ENCODE measurements around the gene CAMTA2.
A peak's percentile ranks its signal among the peaks of the same experiment; 100 is the strongest.

The CAMTA2 gene

DNA sequence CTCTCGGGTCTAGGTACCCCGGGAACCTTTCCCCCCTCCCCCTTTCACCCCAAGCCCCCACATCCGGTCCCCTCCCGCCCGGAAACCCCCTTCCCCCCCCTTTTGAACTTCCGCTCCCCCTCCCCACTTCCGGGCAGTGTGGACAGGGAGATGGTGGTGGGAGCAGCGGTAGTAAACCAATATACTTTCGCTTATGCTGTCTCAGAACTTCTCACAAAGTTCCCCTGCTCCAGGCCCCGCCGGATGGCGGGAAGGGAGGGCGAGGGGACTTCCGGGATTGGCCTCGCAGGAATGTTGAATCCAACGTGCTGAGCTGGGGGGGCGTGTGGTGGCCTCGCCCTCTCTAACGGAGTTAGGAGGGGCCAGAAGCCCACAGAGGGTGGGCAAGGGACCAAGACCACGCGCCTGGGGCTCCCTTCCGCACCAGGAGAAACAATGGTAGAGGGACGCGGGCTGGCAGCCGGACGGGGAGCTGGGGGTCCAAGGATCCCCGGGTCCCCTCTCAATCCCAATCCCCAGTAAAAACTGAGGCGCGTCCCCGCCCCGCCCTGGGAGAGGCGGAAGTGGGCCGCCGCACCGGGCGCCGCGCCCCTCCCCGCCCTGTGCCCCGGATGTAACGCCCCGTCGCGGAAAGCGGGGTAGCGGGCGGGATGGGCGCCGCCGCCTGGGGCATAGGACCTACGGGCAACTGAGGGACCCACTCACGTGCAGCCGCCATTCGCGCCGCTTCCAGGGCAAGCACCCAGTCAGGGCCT is 39.9 kb downstream of the CAMTA2 start:
- Histone ChIP-seq H3K27ac (ENCODE audit: insufficient read depth, low read length, poor library complexity, severe bottlenecking) (peak overlapping the region; percentile 94), H3K4me3 (ENCODE audit: insufficient read depth, low read depth, low read length, poor library complexity, severe bottlenecking) (peak overlapping the region; percentile 99), H3K9me3 (ENCODE audit: control insufficient read depth, low read length) (no peaks in the 10 kb centered on the region), H3K36me3 (ENCODE audit: control insufficient read depth, insufficient read depth, low read length) (peaks cover 28% of the 10 kb centered on the region), H3K4me1 (ENCODE audit: control insufficient read depth, insufficient read depth, low read length, poor library complexity, severe bottlenecking) (peaks cover 62% of the 10 kb centered on the region), H3K27me3 (replicated peaks; ENCODE audit: control insufficient read depth, insufficient read depth, low read length, poor library complexity, severe bottlenecking) (no peaks in the 10 kb centered on the region)
- peak; percentile 42 to 50 (median 45) for DNase-seq

DNA sequence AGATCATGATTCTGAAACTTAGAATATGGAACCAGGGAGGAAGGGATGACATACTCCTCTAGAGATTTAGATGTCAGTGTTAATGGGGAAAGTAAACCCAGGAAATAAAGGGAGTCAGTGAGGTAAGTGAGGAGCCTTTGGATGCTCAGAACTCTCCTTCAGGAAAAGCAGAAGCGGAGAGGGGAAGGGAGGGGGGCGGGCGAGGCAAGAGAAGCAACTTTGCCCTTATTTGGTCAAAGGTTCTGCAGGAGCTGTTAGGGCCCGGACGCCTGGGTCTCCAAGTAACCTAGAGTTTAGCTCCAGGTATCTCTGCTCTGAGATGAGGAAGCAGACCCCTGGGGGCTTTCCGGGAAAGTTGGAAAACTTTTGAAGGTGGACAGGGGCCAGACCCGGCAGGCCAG is 40.5 kb downstream of the CAMTA2 start:
- Histone ChIP-seq H3K4me3 (ENCODE audit: insufficient read depth, low read depth, low read length, poor library complexity, severe bottlenecking) (peak overlapping the region; percentile 99), H3K9me3 (ENCODE audit: control insufficient read depth, low read length) (no peaks in the 10 kb centered on the region), H3K4me1 (ENCODE audit: control insufficient read depth, insufficient read depth, low read length, poor library complexity, severe bottlenecking) (peaks cover 67% of the 10 kb centered on the region), H3K27me3 (replicated peaks; ENCODE audit: control insufficient read depth, insufficient read depth, low read length, poor library complexity, severe bottlenecking) (no peaks in the 10 kb centered on the region), H3K36me3 (ENCODE audit: control insufficient read depth, insufficient read depth, low read length) (peaks cover 33% of the 10 kb centered on the region), H3K27ac (ENCODE audit: insufficient read depth, low read length, poor library complexity, severe bottlenecking) (peak overlapping the region; percentile 94)
- no peak for DNase-seq

DNA sequence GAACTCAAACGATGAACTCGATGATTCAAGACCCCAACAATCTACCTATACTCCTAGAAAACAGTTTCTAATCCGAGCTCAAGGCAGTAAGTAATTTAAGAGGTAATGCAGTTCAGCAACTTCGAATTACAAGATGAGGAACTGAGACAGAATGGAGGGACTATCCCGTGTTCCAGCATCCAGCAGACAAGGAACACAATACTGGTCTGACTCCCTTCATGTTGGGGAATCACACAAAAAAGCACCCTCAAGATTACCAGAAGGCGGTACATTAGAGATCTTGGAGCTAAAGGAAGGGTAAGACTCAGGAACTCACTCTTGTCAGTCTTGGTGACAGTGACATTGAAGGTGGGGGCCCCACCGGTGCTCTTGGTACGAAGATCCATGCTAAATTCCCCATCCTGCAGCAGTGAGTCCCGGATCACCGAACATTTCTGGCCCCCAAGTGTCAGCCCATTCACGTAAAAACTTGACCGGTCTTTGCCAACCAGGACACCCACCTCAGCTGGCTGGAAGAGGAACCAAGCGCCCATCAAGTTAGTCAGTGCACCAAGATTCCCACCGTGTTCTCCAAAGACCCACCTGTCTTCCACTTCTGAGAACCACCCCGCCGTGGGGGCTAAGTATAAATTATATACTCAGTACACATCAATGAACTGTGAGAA is 41.0 kb downstream of the CAMTA2 start:
- Histone ChIP-seq H3K4me1 (ENCODE audit: control insufficient read depth, insufficient read depth, low read length, poor library complexity, severe bottlenecking) (peaks cover 69% of the 10 kb centered on the region), H3K27me3 (replicated peaks; ENCODE audit: control insufficient read depth, insufficient read depth, low read length, poor library complexity, severe bottlenecking) (no peaks in the 10 kb centered on the region), H3K36me3 (ENCODE audit: control insufficient read depth, insufficient read depth, low read length) (peaks cover 33% of the 10 kb centered on the region), H3K4me3 (ENCODE audit: insufficient read depth, low read depth, low read length, poor library complexity, severe bottlenecking) (peak overlapping the region; percentile 99), H3K9me3 (ENCODE audit: control insufficient read depth, low read length) (no peaks in the 10 kb centered on the region), H3K27ac (ENCODE audit: insufficient read depth, low read length, poor library complexity, severe bottlenecking) (peak overlapping the region; percentile 94)
- DNase-seq, result no peak

DNA sequence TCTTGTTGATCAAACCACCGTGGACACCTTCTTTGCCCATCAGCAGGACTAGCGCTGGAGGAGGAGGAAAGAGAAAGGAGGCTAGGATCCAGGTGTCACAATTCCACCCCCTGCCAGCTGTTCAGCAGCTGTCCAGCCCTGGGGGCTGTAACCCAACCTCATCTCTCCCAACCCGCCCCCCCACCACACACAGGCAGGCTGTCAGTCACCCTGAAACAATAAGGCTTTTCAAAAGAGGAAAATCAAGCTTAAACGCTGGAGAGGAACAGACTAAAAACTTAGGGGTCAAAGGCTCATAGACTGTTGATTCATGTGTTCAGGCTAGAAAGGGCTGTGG is 41.6 kb downstream of the CAMTA2 start:
- DNase-seq, result no peak
- Histone ChIP-seq H3K27me3 (replicated peaks; ENCODE audit: control insufficient read depth, insufficient read depth, low read length, poor library complexity, severe bottlenecking) (no peaks in the 10 kb centered on the region), H3K27ac (ENCODE audit: insufficient read depth, low read length, poor library complexity, severe bottlenecking) (peak overlapping the region; percentile 94), H3K36me3 (ENCODE audit: control insufficient read depth, insufficient read depth, low read length) (peaks cover 33% of the 10 kb centered on the region), H3K9me3 (ENCODE audit: control insufficient read depth, low read length) (no peaks in the 10 kb centered on the region), H3K4me3 (ENCODE audit: insufficient read depth, low read depth, low read length, poor library complexity, severe bottlenecking) (peak overlapping the region; percentile 99), H3K4me1 (ENCODE audit: control insufficient read depth, insufficient read depth, low read length, poor library complexity, severe bottlenecking) (peaks cover 69% of the 10 kb centered on the region)

DNA sequence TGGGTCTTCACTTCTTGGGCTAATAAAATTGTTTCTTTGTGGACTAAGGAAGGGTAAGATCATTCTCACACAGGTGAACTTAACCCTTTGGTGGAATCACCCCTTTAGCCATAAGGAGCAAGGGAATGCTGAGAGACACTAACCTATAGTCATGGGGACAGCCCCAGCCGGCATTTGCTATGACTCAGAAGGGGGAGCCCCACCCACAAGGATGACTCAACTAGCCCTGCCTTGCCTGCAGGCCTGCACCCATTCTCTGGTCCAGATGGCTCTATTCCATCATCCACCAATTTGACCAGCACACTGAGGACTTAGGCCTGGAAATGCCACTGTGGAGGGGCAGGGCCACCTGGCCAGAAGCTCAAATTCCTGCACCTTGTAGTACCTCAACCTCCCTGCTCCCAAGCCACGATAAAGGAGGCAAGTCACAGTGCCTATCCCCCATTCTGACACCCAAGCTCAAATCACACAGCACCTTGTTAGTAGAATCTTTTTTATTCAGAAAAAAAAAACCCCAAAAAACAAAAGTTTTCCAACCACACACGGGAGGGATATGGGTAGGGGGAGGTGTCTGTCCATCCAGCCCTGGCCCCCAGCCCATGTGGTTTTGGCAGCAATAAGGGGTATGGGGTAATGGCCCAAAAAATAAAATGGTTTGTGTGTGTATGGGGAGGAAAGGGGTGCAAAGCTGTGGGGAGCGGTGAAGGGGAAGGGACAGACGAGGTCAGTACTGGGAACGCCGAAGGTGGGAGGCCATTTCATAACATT is 42.1 kb downstream of the CAMTA2 start:
- H3K9me3 ChIP-seq (ENCODE audit: control insufficient read depth, low read length), result no peaks in the 10 kb centered on the region
- H3K4me1 ChIP-seq (ENCODE audit: control insufficient read depth, insufficient read depth, low read length, poor library complexity, severe bottlenecking), result peaks cover 64% of the 10 kb centered on the region
- peaks cover 33% of the 10 kb centered on the region for H3K36me3 ChIP-seq (ENCODE audit: control insufficient read depth, insufficient read depth, low read length)
- no peaks in the 10 kb centered on the region for H3K27me3 ChIP-seq (replicated peaks; ENCODE audit: control insufficient read depth, insufficient read depth, low read length, poor library complexity, severe bottlenecking)
- peak overlapping the region; percentile 46 for H3K4me3 ChIP-seq (ENCODE audit: insufficient read depth, low read depth, low read length, poor library complexity, severe bottlenecking)
- H3K27ac ChIP-seq (ENCODE audit: insufficient read depth, low read length, poor library complexity, severe bottlenecking), result peak overlapping the region; percentile 94
- DNase-seq, result peak; percentile 56 to 71 (median 65)

DNA sequence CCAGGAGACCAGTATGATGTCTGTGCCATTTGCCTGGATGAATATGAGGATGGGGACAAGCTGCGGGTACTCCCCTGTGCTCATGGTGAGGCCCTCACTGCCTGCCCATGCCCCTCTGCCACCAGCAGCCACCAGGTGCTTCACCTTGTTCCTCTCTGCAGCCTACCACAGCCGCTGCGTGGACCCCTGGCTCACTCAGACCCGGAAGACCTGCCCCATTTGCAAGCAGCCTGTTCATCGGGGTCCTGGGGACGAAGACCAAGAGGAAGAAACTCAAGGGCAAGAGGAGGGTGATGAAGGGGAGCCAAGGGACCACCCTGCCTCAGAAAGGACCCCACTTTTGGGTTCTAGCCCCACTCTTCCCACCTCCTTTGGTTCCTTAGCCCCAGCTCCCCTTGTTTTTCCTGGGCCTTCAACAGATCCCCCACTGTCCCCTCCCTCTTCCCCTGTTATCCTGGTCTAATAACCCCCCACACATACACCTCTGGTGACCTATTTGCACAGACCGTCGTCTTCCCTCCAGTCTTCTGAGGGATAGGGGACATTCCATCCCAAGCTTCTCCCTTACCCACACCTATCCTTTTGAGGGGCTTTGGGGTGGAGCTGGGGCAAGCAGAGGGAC is 42.8 kb downstream of the CAMTA2 start:
- H3K4me1 ChIP-seq (ENCODE audit: control insufficient read depth, insufficient read depth, low read length, poor library complexity, severe bottlenecking), result peaks cover 60% of the 10 kb centered on the region

DNA sequence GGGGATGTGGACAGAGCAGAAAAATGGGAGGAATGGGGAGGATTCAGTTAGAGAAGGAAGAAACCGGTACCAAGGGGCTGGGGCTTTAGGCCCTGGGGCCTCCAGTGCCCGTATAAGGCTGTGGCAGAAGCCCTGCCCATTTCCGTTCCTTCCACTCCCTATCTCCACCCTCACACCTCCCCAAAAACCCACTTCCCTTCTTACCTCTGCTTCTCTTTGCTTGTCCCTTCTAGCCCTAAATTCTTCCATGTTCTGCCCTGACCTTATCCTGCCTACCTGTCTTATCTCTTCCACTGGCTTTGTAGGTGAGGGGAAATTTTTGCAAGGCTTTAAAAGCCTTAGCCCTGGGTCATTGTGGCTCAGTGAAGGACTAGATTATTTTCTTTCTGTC is 43.3 kb downstream of the CAMTA2 start:
- peak overlapping the region; percentile 46 for H3K4me3 ChIP-seq (ENCODE audit: insufficient read depth, low read depth, low read length, poor library complexity, severe bottlenecking)
- peak; percentile 33 to 52 (median 34) for DNase-seq
- peak overlapping the region; percentile 94 for H3K27ac ChIP-seq (ENCODE audit: insufficient read depth, low read length, poor library complexity, severe bottlenecking)
- peaks cover 33% of the 10 kb centered on the region for H3K36me3 ChIP-seq (ENCODE audit: control insufficient read depth, insufficient read depth, low read length)
- H3K9me3 ChIP-seq (ENCODE audit: control insufficient read depth, low read length), result no peaks in the 10 kb centered on the region
- peaks cover 57% of the 10 kb centered on the region for H3K4me1 ChIP-seq (ENCODE audit: control insufficient read depth, insufficient read depth, low read length, poor library complexity, severe bottlenecking)
- no peaks in the 10 kb centered on the region for H3K27me3 ChIP-seq (replicated peaks; ENCODE audit: control insufficient read depth, insufficient read depth, low read length, poor library complexity, severe bottlenecking)

More for the DNA sequence above, 42.8 kb downstream of the CAMTA2 start:
- Histone ChIP-seq H3K27ac (ENCODE audit: insufficient read depth, low read length, poor library complexity, severe bottlenecking) (peak overlapping the region; percentile 94), H3K4me3 (ENCODE audit: insufficient read depth, low read depth, low read length, poor library complexity, severe bottlenecking) (peak overlapping the region; percentile 46), H3K9me3 (ENCODE audit: control insufficient read depth, low read length) (no peaks in the 10 kb centered on the region), H3K36me3 (ENCODE audit: control insufficient read depth, insufficient read depth, low read length) (peaks cover 33% of the 10 kb centered on the region), H3K27me3 (replicated peaks; ENCODE audit: control insufficient read depth, insufficient read depth, low read length, poor library complexity, severe bottlenecking) (no peaks in the 10 kb centered on the region)
- no peak for DNase-seq

DNA sequence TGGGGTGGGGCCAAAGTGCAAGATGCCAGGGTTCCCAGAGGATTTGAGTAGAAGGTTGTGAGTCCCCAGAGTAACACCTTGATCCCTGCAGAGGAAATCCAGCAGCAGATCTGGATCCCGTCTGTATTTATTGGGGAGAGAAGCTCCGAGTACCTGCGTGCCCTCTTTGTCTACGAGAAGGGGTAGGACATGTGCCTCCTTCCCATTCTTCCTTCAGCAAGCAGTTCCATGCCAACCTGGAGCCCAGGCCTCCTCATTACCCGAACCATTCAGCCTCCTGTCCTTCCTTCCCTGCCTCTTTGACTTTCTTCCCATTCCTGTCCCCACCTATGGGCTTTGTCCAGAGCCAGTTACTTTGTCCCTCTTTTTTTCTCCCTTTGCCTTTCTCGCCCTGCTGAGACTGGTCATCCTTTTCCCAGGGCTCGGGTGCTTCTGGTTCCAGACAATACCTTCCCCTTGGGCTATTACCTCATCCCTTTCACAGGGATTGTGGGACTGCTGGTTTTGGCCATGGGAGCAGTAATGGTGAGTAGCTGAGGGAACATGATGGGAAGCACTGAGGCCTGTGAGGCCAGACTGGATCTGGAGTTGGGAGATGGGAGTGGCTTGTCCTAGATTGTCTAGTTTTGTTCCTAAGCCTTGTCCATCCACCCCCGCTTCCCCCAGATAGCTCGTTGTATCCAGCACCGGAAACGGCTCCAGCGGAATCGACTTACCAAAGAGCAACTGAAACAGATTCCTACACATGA is 44.5 kb downstream of the CAMTA2 start:
- H3K36me3 ChIP-seq (ENCODE audit: control insufficient read depth, insufficient read depth, low read length), result peaks cover 38% of the 10 kb centered on the region
- no peaks in the 10 kb centered on the region for H3K9me3 ChIP-seq (ENCODE audit: control insufficient read depth, low read length)
- H3K27me3 ChIP-seq (replicated peaks; ENCODE audit: control insufficient read depth, insufficient read depth, low read length, poor library complexity, severe bottlenecking), result no peaks in the 10 kb centered on the region
- peak overlapping the region; percentile 94 for H3K27ac ChIP-seq (ENCODE audit: insufficient read depth, low read length, poor library complexity, severe bottlenecking)
- DNase-seq, result no peak
- peaks cover 59% of the 10 kb centered on the region for H3K4me1 ChIP-seq (ENCODE audit: control insufficient read depth, insufficient read depth, low read length, poor library complexity, severe bottlenecking)
- no peak overlapping the region for H3K4me3 ChIP-seq (ENCODE audit: insufficient read depth, low read depth, low read length, poor library complexity, severe bottlenecking)

DNA sequence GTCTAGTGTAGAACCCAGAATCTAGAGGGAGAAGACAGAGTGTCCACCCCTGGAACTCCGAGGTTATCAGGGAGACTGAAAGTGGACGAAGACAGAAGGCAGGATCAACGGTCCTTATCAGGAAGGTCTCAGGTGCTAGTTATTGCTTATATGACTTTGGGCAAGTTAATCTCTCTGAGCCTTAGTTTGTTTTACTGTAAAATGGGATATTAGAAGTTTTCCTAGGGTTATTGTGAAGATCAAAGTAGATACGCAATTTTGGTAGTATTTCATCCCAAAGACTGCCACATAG is 46.2 kb downstream of the CAMTA2 start:
- Histone ChIP-seq H3K9me3 (ENCODE audit: control insufficient read depth, low read length) (no peaks in the 10 kb centered on the region), H3K27ac (ENCODE audit: insufficient read depth, low read length, poor library complexity, severe bottlenecking) (peak overlapping the region; percentile 93), H3K4me1 (ENCODE audit: control insufficient read depth, insufficient read depth, low read length, poor library complexity, severe bottlenecking) (peaks cover 55% of the 10 kb centered on the region), H3K36me3 (ENCODE audit: control insufficient read depth, insufficient read depth, low read length) (peaks cover 47% of the 10 kb centered on the region), H3K27me3 (replicated peaks; ENCODE audit: control insufficient read depth, insufficient read depth, low read length, poor library complexity, severe bottlenecking) (no peaks in the 10 kb centered on the region), H3K4me3 (ENCODE audit: insufficient read depth, low read depth, low read length, poor library complexity, severe bottlenecking) (peak overlapping the region; percentile 94)
- no peak for DNase-seq

All from effector memory CD4-positive, alpha-beta T cell (primary cell).